ENCODE data around the gene RPL39L.

The RPL39L gene

DNA sequence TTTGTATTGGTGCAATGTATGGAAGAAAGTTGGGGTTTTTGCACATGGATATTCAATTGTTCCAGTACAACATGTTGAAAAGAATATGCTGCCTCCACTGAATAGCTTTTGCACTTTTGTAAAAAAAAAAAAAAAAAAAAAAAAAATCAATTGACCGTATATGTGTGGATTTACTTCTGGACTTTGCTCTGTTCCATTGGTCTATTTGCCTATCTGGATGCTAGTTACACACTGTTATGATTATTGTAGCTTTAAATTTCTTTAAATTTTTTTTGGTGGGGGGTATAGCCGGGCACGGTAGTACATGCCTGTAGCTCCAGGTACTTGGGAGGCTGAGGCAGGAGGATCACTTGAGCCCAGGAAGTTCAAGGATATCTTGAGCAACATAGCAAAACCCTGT lies 52.5 kb downstream of the RPL39L start:
- ATAC-seq, result no peak
- Mint-ChIP-seq H3K36me3 (no peaks in the 10 kb centered on the region), H3K9me3 (peaks cover 8% of the 10 kb centered on the region), H3K27ac (no peak overlapping the region), H3K4me3 (no peak overlapping the region), H3K4me1 (no peaks in the 10 kb centered on the region)
- no peak for DNase-seq (ENCODE audit: low spot score in 2 of 2)

DNA sequence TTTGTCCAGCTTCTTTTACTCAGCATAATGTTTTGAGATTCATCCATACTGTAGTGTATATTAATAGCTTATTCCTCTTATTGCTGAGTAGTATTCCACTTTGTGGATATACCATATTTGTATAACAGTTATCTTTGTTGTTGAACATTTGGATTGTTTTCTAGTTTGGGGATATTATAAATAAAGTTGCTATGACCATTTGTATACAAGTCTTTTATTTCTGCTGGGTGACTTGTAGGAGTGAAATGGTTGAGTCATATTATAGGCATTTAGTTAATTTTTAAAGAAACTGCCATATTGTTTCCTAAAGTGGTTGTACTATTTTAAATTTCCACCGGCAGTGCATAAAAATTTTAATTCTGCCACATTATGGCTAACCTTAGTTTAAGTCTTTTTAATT lies 53.4 kb downstream of the RPL39L start:
- no peak for DNase-seq (ENCODE audit: low spot score in 2 of 2)
- Mint-ChIP-seq H3K36me3 (no peaks in the 10 kb centered on the region), H3K4me3 (no peak overlapping the region)

DNA sequence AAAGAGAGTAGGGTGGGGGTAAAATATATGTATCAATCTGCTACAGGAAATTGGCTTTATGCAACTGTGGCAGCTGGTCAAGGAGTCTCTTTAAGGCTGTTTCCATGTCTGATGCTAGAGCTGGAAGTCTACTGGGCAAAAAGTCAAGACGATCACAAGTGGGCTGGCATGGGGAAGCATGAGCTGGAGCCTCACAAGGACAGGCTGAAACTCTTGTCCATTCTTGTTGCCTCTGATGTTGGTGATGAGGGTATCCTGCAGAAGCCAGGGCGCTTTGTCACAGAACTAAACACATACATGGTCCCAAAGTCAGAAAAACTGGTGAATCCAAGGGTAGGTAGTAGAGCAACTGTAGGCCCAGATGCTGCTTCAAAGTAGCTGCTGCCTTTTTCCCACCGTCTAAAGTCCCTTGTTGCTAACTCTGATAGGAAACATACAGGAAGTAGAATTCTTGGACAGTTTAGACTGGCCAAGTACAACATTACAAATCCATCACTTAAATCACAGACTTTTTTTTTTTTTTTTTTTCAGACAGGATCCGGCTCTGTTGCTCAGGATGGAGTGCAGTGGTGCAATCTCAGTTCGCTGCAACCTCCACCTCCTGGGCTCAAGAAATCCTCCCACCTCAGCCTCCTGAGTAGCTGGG lies 54.2 kb downstream of the RPL39L start:
- no peak for DNase-seq (ENCODE audit: low spot score in 2 of 2)
- Mint-ChIP-seq H3K27ac (no peak overlapping the region), H3K9me3 (peaks cover 8% of the 10 kb centered on the region), H3K4me1 (no peaks in the 10 kb centered on the region), H3K36me3 (no peaks in the 10 kb centered on the region), H3K4me3 (no peak overlapping the region)
- ATAC-seq, result no peak

More for the DNA sequence above, 53.4 kb downstream of the RPL39L start:
- Mint-ChIP-seq H3K9me3 (peaks cover 8% of the 10 kb centered on the region), H3K27ac (no peak overlapping the region), H3K4me1 (no peaks in the 10 kb centered on the region)
- ATAC-seq, result no peak

DNA sequence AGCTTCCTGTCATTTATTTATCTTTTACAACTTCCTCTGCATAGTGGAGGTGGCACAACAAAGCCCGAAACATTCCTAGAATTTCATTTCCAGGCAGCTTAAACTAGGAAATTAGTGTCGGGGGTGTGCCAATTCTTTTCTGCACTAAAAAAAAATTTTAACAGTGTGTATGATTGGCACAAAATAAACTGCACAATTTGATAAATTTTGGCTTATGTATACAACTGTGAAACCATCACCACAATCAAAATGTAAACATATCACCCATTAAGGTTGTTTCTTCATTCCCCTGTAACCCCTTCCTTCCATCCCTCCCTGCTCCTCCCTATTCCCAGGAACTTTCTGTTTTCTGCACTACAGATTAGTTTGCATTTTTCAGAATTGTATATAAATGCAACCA lies 54.7 kb downstream of the RPL39L start:
- ATAC-seq (no peak), DNase-seq (ENCODE audit: low spot score in 2 of 2) (no peak)
- Mint-ChIP-seq H3K9me3 (peaks cover 8% of the 10 kb centered on the region), H3K27ac (no peak overlapping the region), H3K36me3 (no peaks in the 10 kb centered on the region), H3K4me1 (no peaks in the 10 kb centered on the region), H3K4me3 (no peak overlapping the region)

DNA sequence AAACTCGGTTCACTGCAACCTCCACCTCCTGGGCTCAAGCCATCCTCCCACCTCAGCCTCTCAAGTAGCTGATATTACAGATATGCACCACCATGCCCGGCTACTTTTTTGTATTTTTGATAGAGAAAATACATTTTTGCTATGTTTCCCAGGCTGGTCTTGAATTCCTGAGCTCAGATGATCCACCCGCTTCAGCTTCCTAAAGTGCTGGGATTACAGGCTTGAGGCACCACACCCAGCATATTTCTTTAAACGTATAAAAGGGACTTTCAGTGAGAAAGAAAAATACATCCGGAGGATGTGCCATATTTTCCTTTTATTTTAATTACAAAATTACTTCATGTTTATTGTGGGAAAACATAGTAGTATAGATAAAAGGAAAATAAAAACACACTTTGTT lies 55.2 kb downstream of the RPL39L start:
- Mint-ChIP-seq H3K36me3 (peaks cover 4% of the 10 kb centered on the region), H3K4me1 (no peaks in the 10 kb centered on the region), H3K27ac (no peak overlapping the region), H3K4me3 (no peak overlapping the region), H3K9me3 (peaks cover 8% of the 10 kb centered on the region)
- no peak for DNase-seq (ENCODE audit: low spot score in 2 of 2)
- no peak for ATAC-seq

DNA sequence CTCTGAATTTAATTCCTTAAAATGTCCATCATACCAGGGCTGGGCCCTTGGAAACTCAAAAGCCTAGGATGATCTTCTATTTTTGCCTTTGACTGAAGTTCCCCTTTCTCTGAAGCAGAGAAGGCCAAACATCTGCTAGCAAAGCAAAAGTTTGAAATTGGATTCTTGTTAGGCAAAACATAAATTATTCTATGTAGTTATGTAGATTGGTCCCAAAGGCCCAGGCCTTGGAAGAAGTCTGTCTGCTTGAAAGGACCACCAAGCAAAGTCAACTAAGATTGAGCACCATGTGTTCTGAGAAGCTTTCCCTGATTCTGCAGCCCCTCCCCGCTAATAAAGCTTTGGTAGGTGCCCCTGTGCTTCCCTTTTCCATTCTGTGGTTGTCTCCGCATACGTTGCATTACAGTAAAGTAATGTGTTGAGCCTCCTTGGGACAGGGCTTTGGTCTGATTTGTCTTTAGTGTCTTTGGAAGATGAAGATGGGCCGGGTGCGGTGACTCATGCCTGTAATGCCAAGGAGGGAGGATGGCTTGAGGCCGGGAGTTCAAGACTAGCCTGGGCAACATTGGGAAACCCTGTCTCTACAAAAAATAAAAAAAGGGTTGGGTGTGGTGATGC lies 56.4 kb downstream of the RPL39L start:
- DNase-seq (ENCODE audit: low spot score in 2 of 2) (peak in 1 of 2 donors; percentile 30), ATAC-seq (no peak)
- Mint-ChIP-seq H3K4me1 (no peaks in the 10 kb centered on the region), H3K4me3 (no peak overlapping the region), H3K36me3 (peaks cover 16% of the 10 kb centered on the region), H3K27ac (peak overlapping the region; percentile 75), H3K9me3 (peaks cover 4% of the 10 kb centered on the region)

DNA sequence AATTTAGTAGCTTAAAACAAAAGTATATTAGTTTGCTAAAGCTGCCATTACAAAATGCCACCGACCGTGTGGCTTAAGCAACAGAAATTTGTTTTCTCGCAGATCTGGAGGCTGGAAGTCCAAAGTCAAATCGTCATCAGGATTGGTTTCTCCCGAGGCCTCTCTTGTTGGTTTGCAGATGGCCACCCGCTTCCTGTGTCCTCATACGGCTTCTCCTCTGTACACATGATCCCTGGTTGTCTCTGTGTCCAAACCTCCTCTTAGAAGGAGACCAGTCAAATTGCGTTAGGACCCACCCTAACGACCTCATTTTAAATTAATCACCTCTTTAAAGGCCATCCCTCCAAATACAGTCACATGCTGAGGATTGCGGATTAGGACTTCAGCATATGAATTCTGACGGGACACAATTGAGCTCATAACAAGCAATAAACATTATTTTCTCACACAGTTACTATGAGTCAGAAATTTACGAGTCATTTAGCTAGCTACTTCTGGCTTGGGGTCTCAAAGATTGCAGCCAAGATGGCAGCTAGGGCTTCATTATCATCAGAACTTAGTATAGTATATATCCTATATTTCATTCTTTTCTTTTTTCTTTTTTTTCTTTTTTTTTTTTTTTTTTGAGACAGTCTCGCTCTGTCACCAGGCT lies 58.4 kb downstream of the RPL39L start:
- Mint-ChIP-seq H3K9me3 (no peaks in the 10 kb centered on the region), H3K4me1 (no peaks in the 10 kb centered on the region), H3K4me3 (no peak overlapping the region), H3K36me3 (peaks cover 36% of the 10 kb centered on the region), H3K27ac (no peak overlapping the region)
- no peak for ATAC-seq
- peak in 1 of 2 donors; percentile 45 for DNase-seq (ENCODE audit: low spot score in 2 of 2)

DNA sequence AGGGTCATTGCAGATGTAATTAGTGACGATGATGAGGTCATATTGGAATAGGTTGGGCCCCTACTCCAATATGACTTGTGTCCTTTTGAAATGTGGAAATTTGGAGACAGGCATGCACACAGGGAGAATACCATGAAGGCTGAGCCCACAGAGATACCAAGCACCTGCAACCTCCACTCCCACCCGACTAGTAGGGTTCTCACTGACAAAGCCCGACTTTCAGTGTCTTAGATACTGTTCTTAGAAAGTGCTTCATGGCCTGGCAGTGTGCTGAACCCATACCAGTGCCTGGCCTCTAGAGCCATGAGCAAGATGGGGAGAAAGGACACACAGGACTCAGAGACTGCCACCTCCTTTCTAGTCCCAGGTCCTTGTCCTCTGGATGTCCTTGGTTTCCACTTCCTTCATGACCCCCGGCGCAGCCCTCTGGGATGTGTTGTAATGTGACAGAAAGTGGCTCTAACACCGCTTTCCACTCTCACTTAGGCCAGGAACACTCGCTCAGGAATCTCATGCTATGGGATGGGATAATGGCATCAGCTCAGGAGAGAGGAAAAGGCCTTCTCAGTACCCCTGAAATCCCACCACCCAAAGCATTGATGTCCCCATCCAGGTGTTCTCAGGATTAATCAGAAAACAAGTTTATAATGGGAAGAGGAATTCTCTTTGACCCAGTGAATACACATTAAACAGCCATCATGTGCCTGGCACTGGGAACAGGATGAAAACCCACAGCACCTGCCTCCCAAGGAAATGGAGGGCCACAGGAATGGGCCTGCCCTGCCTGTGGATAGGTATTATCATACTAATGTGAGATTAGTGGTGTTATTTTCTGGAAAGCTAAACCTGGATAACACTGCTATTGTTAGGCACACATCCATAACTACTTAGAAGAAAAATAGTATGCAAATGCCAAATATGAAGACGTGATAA lies 59.9 kb downstream of the RPL39L start:
- Mint-ChIP-seq H3K4me1 (no peaks in the 10 kb centered on the region), H3K36me3 (peaks cover 51% of the 10 kb centered on the region), H3K27ac (peak overlapping the region; percentile 76), H3K4me3 (no peak overlapping the region), H3K9me3 (no peaks in the 10 kb centered on the region)
- ATAC-seq (no peak), DNase-seq (ENCODE audit: low spot score in 2 of 2) (peak in 1 of 2 donors; percentile 45)

DNA sequence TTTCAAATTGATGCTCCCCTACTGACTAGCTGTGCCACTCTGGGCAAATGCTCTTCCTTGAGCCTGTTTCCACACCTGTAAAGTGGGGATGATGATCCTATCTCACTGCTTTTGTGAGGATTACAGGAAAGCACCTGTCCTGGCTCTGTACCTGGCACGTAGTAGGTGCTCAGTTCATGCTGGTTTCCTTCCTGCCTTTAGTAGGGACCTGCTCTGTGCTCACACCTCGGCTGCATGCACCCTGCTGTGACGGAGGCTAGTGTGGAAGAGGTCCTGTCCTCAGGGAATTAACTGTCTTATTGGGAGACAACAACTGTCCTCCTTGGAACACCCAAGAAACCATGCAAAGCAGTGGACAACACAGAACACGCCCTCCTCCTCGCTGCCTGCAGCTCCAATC lies 61.8 kb downstream of the RPL39L start:
- H3K9me3 Mint-ChIP-seq, result no peaks in the 10 kb centered on the region
- peak overlapping the region; percentile 29 for H3K27ac Mint-ChIP-seq
- ATAC-seq, result no peak
- H3K4me3 Mint-ChIP-seq, result no peak overlapping the region
- H3K4me1 Mint-ChIP-seq, result no peaks in the 10 kb centered on the region
- DNase-seq (ENCODE audit: low spot score in 2 of 2), result no peak
- H3K36me3 Mint-ChIP-seq, result peaks cover 70% of the 10 kb centered on the region

DNA sequence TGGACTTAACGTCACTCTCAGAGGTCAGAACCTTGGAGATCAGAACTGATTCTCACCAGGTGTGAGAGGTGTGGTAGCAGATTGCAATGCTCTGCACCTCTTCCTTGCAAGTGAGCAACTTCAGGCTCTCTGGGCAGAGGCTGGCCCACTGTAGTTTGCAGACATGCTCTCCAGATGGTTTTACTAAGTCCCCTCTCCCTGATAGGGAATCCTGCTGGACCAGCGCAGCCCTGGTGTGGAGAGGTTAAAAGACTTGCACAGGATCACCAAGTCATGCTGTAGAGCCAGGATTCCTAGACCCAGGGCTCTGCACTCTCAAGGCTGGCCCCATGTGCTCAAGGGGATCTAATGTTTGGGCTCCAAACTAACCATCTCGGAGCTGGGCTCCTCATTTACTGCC lies 62.2 kb downstream of the RPL39L start:
- H3K27ac Mint-ChIP-seq, result peak overlapping the region; percentile 79
- H3K36me3 Mint-ChIP-seq, result peaks cover 74% of the 10 kb centered on the region
- ATAC-seq, result no peak
- no peak for DNase-seq (ENCODE audit: low spot score in 2 of 2)
- no peaks in the 10 kb centered on the region for H3K9me3 Mint-ChIP-seq
- H3K4me1 Mint-ChIP-seq, result no peaks in the 10 kb centered on the region
- no peak overlapping the region for H3K4me3 Mint-ChIP-seq

DNA sequence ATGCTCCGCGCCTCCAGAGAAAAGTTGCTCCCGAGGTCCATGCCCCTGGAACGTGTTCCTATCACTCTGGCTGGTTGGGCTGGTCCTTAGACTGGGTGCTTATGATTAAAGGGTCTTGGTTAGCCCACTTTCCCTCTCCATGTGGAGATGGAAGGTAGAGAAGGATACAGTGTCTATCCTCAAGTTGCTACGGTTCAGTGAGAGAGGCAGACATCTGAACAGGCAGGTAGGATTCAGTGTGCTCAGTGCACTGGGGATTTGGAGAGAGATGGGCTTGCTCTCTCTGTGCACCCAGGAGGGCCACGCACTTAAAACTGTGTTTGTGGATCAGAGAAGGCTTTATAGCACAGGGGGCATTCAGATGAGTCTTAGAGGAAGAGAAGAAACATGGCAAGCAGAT lies 63.0 kb downstream of the RPL39L start:
- ATAC-seq, result no peak
- Mint-ChIP-seq H3K36me3 (peaks cover 82% of the 10 kb centered on the region), H3K9me3 (no peaks in the 10 kb centered on the region), H3K4me1 (no peaks in the 10 kb centered on the region), H3K27ac (peak overlapping the region; percentile 79), H3K4me3 (no peak overlapping the region)
- peak in 1 of 2 donors; percentile 42 for DNase-seq (ENCODE audit: low spot score in 2 of 2)

DNA sequence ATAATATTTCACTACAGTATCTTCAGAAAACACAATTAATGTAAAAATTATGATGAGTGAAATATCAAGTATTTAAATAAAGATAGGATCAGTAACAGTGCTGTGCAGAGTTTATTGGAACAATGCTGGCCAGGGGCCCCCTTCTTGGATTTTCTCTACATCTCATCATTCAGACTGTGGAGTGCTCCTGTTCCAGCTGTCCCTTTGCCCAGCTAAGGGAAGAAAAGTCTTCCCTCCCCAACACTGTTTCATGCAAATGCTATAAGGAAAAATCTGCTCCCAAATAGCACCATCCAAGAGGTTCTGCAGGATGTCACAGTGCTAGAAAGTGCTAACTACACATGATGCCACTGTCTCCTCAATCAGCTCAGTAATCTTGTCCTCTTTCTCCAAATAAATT lies 64.5 kb downstream of the RPL39L start:
- ATAC-seq (no peak), DNase-seq (ENCODE audit: low spot score in 2 of 2) (no peak)
- no peak overlapping the region for H3K4me3 Mint-ChIP-seq
- peaks cover 96% of the 10 kb centered on the region for H3K36me3 Mint-ChIP-seq
- H3K27ac Mint-ChIP-seq, result peak overlapping the region; percentile 79
- no peaks in the 10 kb centered on the region for H3K9me3 Mint-ChIP-seq
- peaks cover 8% of the 10 kb centered on the region for H3K4me1 Mint-ChIP-seq

DNA sequence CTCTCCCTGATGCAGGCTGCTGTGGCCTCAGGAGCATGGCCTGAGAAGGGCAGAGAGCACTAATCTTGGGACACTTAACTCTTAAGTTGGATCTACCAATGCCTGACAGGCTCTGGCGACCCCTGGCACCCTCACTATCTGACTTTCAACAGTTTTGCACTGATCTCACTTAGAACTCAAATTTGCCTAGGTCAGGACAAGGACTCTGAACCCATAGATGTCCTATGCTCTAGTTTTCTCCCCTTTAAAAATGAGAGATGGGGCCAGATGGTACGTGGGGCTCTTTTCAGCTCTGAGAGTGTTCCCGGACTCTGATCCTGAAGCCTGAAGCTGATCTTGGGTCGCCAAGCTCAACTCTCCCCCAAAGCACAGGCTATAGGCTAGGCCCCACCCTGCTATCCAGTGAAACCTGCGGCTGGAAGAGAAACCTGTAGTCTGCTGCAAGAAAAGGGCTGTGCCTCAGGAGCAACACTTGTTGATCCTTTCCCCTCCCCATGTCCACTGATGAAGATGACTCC lies 65.7 kb downstream of the RPL39L start:
- Mint-ChIP-seq H3K9me3 (no peaks in the 10 kb centered on the region), H3K4me1 (peaks cover 14% of the 10 kb centered on the region), H3K36me3 (peaks cover 100% of the 10 kb centered on the region), H3K4me3 (no peak overlapping the region), H3K27ac (peak overlapping the region; percentile 79)
- DNase-seq (ENCODE audit: low spot score in 2 of 2) (no peak), ATAC-seq (no peak)

DNA sequence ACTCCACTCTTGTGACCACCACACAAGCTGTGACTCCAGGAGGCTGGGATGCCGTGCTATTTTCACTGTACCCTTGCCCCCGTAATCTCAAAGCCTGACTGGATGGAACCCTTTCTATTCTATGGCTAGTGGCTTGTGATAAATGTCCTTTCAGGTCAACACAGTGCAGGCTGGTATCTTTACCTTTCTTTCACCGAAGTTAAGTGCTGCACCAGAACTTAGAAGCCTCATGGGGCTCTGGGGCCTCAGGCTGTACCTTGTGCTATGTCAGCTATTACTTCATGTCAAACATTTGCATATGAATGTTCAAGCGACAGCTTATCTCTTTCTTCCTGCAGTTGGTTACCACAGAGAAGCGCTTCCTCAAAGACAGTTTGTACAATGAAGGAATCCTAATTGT lies 66.8 kb downstream of the RPL39L start:
- no peaks in the 10 kb centered on the region for H3K9me3 Mint-ChIP-seq
- peaks cover 100% of the 10 kb centered on the region for H3K36me3 Mint-ChIP-seq
- no peak overlapping the region for H3K27ac Mint-ChIP-seq
- no peak overlapping the region for H3K4me3 Mint-ChIP-seq
- H3K4me1 Mint-ChIP-seq, result peaks cover 14% of the 10 kb centered on the region
- no peak for ATAC-seq
- DNase-seq (ENCODE audit: low spot score in 2 of 2), result no peak

DNA sequence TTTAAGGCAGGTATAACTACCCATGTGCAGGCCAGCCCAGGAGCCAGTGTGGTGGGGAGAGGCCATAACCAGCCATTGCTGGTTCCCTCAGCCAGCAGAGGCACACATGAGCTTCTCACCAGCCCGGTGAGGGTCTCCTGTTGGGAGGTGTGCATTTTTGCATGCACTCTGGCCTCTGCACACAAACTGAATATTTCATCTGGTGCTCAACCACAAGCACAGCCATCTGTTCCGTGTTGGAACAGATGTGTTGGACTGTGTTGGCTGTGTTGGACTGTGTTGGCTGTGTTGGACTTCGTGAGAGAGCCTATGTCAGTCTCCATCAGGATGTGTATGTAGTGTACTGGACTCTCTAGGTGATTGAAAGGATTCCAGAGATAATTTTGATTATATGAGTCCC lies 67.2 kb downstream of the RPL39L start:
- Mint-ChIP-seq H3K4me3 (no peak overlapping the region), H3K4me1 (peaks cover 14% of the 10 kb centered on the region), H3K36me3 (peaks cover 100% of the 10 kb centered on the region), H3K27ac (no peak overlapping the region), H3K9me3 (no peaks in the 10 kb centered on the region)
- DNase-seq (ENCODE audit: low spot score in 2 of 2), result no peak
- ATAC-seq, result no peak
